Tibial nerve (tissue), 4 donors: ENCODE data around the gene MRPL57. TPM values are rescaled to one million over a fixed set of nuclear protein-coding genes. Genes with fewer than 3 reads are reported as not detected.
"Not testable (repeated sequence)": the region's sequence is repeated elsewhere in the genome, so short reads cannot be mapped to it uniquely, and the experiment has no call there.

Experiments
- DNase-seq, 2 donors: peaks; one replicate each; pipeline ENCODE4 v3.0.0-alpha.2; 2019; ENCODE audit warnings: low spot score in 2 of 2
- H3K27ac ChIP-seq, 4 donors: fragments of 200-600 bp; sonication (generic) in 3 of 4; one replicate each; pipeline ENCODE4 v1.5.1; 2017 to 2019; ENCODE audit warnings: mild to moderate bottlenecking in 1 of 4
- H3K27me3 ChIP-seq, 2 donors: fragments of 200-600 bp; sonication (generic) in 1 of 2; one replicate each; pipeline versions ENCODE4 v1.5.1 to v1.6.0; 2017 to 2019
- H3K36me3 ChIP-seq, 3 donors: fragments of 200-600 bp; sonication (generic); one replicate each; pipeline ENCODE4 v1.5.1; 2018 to 2019
- H3K4me1 ChIP-seq, 4 donors: fragments of 200-600 bp; sonication (generic) in 3 of 4; one replicate each; pipeline ENCODE4 v1.5.1; 2017 to 2019
- H3K4me3 ChIP-seq, 4 donors: fragments of 200-600 bp; sonication (generic) in 3 of 4; one replicate each; pipeline ENCODE4 v1.5.1; 2017 to 2019; ENCODE audit warnings: mild to moderate bottlenecking in 1 of 4, moderate library complexity in 1 of 4
- H3K9me3 ChIP-seq, 4 donors: fragments of 200-600 bp; sonication (generic) in 3 of 4; one replicate each; pipeline ENCODE4 v1.5.1; 2017 to 2019
- EP300 ChIP-seq, 2 donors: sonication (generic); formaldehyde crosslinking; IDR thresholded peaks; one replicate each; pipeline ENCODE4 v1.6.1; 2017; ENCODE audit warnings: antibody characterized with exemption in 2 of 2, mild to moderate bottlenecking in 1 of 2
- POLR2A ChIP-seq, 2 donors: fragments of 450-650 bp; IDR thresholded peaks; one replicate each; pipeline ENCODE4 v1.6.1; 2017; ENCODE audit warnings: antibody characterized with exemption in 2 of 2, mild to moderate bottlenecking in 2 of 2, moderate library complexity in 2 of 2
- WGBS, 2 donors: methylation state at CpG; one replicate each; pipeline ENCODE4 v1.1.5; 2018; 5-methylcytosine and 5-hydroxymethylcytosine counted together
- total RNA-seq, 4 donors: library from RNA; depleted of rRNA; stranded (reverse); fragments of >200 nt; gene quantifications; one replicate each; pipeline ENCODE4 v1.1.0, GENCODE V29; 2016
- TF ChIP-seq, protein P1 (sequence below), 5 experiments: fragments of 200-600 bp in 3 of 5; fragments of 450-650 bp in 2 of 5; sonication (generic) in 3 of 5; IDR thresholded peaks; one replicate each; pipeline ENCODE4 v1.5.1; 2016 to 2019; ENCODE audit warnings: antibody characterized with exemption in 5 of 5, mild to moderate bottlenecking in 3 of 5, moderate library complexity in 2 of 5

MRPL57 gene
- total RNA-seq, 4 donors from 2014 or later, result 37.8 to 50.5 (median 42.3) TPM

DNA sequence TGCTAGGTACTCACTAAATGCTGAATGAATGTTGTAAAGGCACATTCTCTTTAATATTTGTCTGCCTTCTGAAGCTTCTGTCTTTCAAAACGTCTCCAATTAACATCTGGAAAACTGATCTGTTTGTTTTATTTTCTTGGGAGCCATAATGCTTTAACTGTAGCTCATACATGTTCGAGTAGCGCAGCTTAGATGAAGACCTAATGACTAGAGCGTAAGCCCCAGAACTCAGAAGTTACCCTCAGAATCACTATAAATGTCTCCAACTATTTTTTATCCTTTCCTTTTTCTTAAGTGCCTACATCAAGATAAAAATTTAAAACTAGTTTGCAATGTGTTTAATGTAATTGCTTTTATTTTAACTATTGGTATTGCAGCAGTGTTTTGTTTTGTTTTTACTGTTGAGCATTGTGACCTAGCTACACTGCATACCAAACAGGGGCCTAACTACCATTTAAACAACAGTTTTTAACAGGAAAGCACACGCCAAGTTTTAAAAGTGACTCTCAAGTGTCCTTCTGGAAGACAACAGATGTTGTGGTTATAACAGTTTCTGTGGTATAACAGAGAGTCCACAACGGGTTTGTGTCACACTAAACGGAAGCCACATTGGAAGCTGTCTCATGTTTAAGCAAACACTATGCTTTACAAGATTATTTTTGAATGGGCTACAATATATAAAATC is 42.0 kb downstream of the MRPL57 start:
- no peaks in the 10 kb centered on the region for H3K4me1 ChIP-seq
- no peaks in the 10 kb centered on the region for H3K36me3 ChIP-seq
- H3K4me3 ChIP-seq, result no peak overlapping the region
- TF ChIP-seq EP300 (IDR thresholded peaks at IDR 0.05) (no peak), POLR2A (IDR thresholded peaks at IDR 0.05) (no peak)
- TF ChIP-seq, protein P1, sequence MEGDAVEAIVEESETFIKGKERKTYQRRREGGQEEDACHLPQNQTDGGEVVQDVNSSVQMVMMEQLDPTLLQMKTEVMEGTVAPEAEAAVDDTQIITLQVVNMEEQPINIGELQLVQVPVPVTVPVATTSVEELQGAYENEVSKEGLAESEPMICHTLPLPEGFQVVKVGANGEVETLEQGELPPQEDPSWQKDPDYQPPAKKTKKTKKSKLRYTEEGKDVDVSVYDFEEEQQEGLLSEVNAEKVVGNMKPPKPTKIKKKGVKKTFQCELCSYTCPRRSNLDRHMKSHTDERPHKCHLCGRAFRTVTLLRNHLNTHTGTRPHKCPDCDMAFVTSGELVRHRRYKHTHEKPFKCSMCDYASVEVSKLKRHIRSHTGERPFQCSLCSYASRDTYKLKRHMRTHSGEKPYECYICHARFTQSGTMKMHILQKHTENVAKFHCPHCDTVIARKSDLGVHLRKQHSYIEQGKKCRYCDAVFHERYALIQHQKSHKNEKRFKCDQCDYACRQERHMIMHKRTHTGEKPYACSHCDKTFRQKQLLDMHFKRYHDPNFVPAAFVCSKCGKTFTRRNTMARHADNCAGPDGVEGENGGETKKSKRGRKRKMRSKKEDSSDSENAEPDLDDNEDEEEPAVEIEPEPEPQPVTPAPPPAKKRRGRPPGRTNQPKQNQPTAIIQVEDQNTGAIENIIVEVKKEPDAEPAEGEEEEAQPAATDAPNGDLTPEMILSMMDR (IDR thresholded peaks at IDR 0.05), result no peak
- DNase-seq, result no peak
- H3K9me3 ChIP-seq, result peaks cover 0 to 21% (median 0%) of the 10 kb centered on the region in 4 donors
- 41 to 48% methylated on average over 7 of the region's 7 CpGs for WGBS, 2 donors
- no peak overlapping the region for H3K27ac ChIP-seq
- H3K27me3 ChIP-seq, result no peaks in the 10 kb centered on the region

DNA sequence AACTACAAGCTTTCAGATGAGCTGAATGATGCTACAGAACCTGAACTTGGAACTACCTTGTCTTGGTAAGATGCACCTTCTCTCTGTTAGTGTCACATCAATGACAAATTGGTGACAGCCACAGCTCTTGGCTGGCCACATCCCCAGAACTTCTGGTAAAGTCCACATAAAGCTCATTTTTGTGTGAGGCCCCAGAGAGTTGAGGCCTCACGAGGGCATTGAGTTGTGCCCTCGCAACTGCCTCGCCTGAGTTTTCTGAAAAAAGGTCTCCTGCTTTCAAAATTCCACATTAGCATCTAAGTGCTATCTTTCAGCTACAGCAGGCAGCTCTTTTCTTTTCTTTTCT is 42.6 kb downstream of the MRPL57 start:
- WGBS, 2 donors, result 22 to 44% methylated on average over 3 of the region's 3 CpGs
- no peak overlapping the region for H3K4me3 ChIP-seq

DNA sequence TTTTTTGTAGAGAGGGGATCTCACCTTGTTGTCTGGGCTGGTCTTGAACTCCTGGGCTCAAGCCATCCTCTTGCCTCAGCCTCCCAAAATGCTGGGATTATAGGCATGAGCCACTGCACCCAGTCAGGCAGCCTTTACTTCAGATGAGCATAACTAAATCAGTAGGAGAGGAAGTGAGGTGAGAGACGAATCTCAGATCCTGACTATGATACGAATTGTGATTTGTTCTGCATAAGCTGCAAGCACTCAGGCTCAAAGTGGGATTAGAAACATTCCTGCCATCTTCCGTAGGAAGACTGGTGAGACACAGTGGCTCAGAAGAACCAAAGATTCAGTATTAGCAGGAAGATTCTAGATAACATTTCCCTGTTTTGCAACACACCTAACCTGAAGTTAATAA is 43.3 kb downstream of the MRPL57 start:
- not testable (repeated sequence) for H3K4me1 ChIP-seq, H3K36me3 ChIP-seq, DNase-seq, H3K27ac ChIP-seq, H3K27me3 ChIP-seq, H3K4me3 ChIP-seq
- WGBS, 2 donors, result 66 to 74% methylated on average over 3 of the region's 3 CpGs
- H3K9me3 ChIP-seq, result peaks cover 0 to 21% (median 0%) of the 10 kb centered on the region in 4 donors

More for the DNA sequence above, 42.6 kb downstream of the MRPL57 start:
- Histone ChIP-seq H3K36me3 (no peaks in the 10 kb centered on the region), H3K4me1 (no peaks in the 10 kb centered on the region), H3K27ac (no peak overlapping the region), H3K27me3 (no peaks in the 10 kb centered on the region), H3K9me3 (peaks cover 0 to 21% (median 0%) of the 10 kb centered on the region in 4 donors)
- TF ChIP-seq, protein P1 (IDR thresholded peaks at IDR 0.05), result no peak
- TF ChIP-seq EP300 (IDR thresholded peaks at IDR 0.05), result no peak
- TF ChIP-seq POLR2A (IDR thresholded peaks at IDR 0.05), result no peak
- DNase-seq, result no peak

DNA sequence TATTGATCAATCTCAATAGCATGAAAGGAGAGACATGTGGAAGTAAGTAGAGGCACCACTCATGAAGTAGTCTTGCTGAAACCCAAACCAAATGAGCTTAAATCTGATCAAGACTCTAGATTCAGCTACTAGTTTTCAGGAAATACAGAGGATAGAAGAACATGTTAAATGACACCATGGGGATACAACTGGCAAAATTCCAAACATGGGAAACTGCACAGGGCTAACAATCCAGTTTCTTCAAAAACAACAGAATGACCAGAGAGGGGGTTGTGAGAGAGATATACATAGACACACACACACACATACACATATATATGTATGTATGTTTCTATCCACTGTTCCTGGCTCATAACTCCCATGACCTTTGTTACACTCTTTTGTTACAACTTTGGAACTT is 44.8 kb downstream of the MRPL57 start:
- Histone ChIP-seq H3K27me3 (no peaks in the 10 kb centered on the region), H3K27ac (no peak overlapping the region)
- TF ChIP-seq, protein P1 (IDR thresholded peaks at IDR 0.05), result no peak
- TF ChIP-seq POLR2A (IDR thresholded peaks at IDR 0.05) (no peak), EP300 (IDR thresholded peaks at IDR 0.05) (no peak)

DNA sequence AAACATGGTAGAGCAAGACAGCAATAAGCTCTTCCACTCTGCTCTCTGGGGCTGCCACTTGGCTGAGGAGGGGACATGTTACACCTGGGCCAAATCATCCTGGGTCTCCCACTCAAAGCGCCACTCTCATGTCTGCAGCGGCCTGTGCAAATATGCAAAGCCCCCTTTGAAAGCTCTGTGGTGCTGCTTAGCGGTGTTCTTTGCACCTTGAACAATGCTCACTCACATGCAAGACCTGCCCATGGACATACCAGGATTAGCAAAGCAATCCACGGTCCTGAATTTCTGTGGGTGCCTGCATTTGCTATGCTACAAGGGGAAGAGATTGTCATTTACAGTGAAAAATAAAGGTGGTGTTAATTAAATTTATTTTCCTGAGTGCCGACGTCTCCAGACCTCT is 48.6 kb downstream of the MRPL57 start:
- no peaks in the 10 kb centered on the region for H3K27me3 ChIP-seq
- H3K4me1 ChIP-seq, result no peaks in the 10 kb centered on the region
- WGBS, 2 donors, result 87 to 90% methylated on average over 6 of the region's 6 CpGs

More for the DNA sequence above, 44.8 kb downstream of the MRPL57 start:
- DNase-seq, result no peak
- Histone ChIP-seq H3K4me1 (no peaks in the 10 kb centered on the region), H3K4me3 (no peak overlapping the region), H3K9me3 (peaks cover 0 to 21% (median 0%) of the 10 kb centered on the region in 4 donors), H3K36me3 (no peaks in the 10 kb centered on the region)

More for the DNA sequence above, 48.6 kb downstream of the MRPL57 start:
- TF ChIP-seq EP300 (IDR thresholded peaks at IDR 0.05), result no peak
- no peak for TF ChIP-seq POLR2A (IDR thresholded peaks at IDR 0.05)
- TF ChIP-seq, protein P1 (IDR thresholded peaks at IDR 0.05), result no peak
- no peak for DNase-seq
- H3K9me3 ChIP-seq, result peaks cover 0 to 21% (median 0%) of the 10 kb centered on the region in 4 donors
- no peak overlapping the region for H3K4me3 ChIP-seq
- no peak overlapping the region for H3K27ac ChIP-seq
- no peaks in the 10 kb centered on the region for H3K36me3 ChIP-seq
